ENCODE measurements around the gene TESPA1. TPM values are rescaled to one million over a fixed set of nuclear protein-coding genes. Genes with fewer than 3 reads are reported as not detected.

TESPA1 gene
- polyA plus RNA-seq, 1 donor from 2014 or later, result not detected

- H3K36me3 ChIP-seq (ENCODE audit: insufficient read depth, low read length), result no peaks in the 10 kb centered on the region
These were observed 8.7 kb upstream of the TESPA1 start for GRCh38 chr12:54993181-54993835.

GRCh38 chr12:54991991-54992375 is 7.4 kb upstream of the TESPA1 start:
- Histone ChIP-seq H3K36me3 (ENCODE audit: insufficient read depth, low read length) (no peaks in the 10 kb centered on the region), H3K4me2 (ENCODE audit: low read length) (no peak overlapping the region), H3K9me3 (ENCODE audit: low read length) (no peaks in the 10 kb centered on the region), H3K27ac (ENCODE audit: low read length) (no peak overlapping the region), H4K20me1 (ENCODE audit: insufficient read depth) (no peaks in the 10 kb centered on the region), H3K9me2 (ENCODE audit: insufficient read depth, low read length) (no peaks in the 10 kb centered on the region), H3K27me3 (ENCODE audit: insufficient read depth, low read depth, low read length) (no peaks in the 10 kb centered on the region), H3K79me2 (replicated peaks; ENCODE audit: insufficient read depth, low read length) (no peaks in the 10 kb centered on the region), H3K9ac (ENCODE audit: low read length) (no peak overlapping the region), H2AFZ (ENCODE audit: low read depth, low read length) (no peak overlapping the region), H3F3A (ENCODE audit: insufficient read depth, low read length, poor library complexity, severe bottlenecking) (no peaks in the 10 kb centered on the region), H3K4me3 (ENCODE audit: low read length) (no peak overlapping the region)
- TF ChIP-seq RAD21 (conservative IDR thresholded peaks at IDR 0.05) (no peak), POLR2AphosphoS5 (IDR thresholded peaks at IDR 0.05) (no peak), CTCF (IDR thresholded peaks at IDR 0.05; ENCODE audit: poor library complexity, severe bottlenecking) (no peak), EP300 (conservative IDR thresholded peaks at IDR 0.05; ENCODE audit: poor library complexity, severe bottlenecking) (no peak), SMC3 (conservative IDR thresholded peaks at IDR 0.05; ENCODE audit: poor library complexity) (no peak), REST (IDR thresholded peaks at IDR 0.05; ENCODE audit: borderline replicate concordance) (no peak)

More at GRCh38 chr12:54993181-54993835, 8.7 kb upstream of the TESPA1 start:
- H3K9me3 ChIP-seq (ENCODE audit: low read length), result no peaks in the 10 kb centered on the region
- H3K4me3 ChIP-seq (ENCODE audit: low read length), result no peak overlapping the region
- no peak overlapping the region for H3K4me2 ChIP-seq (ENCODE audit: low read length)
- no peaks in the 10 kb centered on the region for H3K79me2 ChIP-seq (replicated peaks; ENCODE audit: insufficient read depth, low read length)
- H3F3A ChIP-seq (ENCODE audit: insufficient read depth, low read length, poor library complexity, severe bottlenecking), result no peaks in the 10 kb centered on the region
- H3K27ac ChIP-seq (ENCODE audit: low read length), result no peak overlapping the region
- H4K20me1 ChIP-seq (ENCODE audit: insufficient read depth), result no peaks in the 10 kb centered on the region
- TF ChIP-seq RAD21 (conservative IDR thresholded peaks at IDR 0.05) (peak; percentile 92), POLR2AphosphoS5 (IDR thresholded peaks at IDR 0.05) (no peak), EZH2 (IDR thresholded peaks at IDR 0.05; ENCODE audit: borderline replicate concordance, insufficient read depth, low read length, poor library complexity, severe bottlenecking) (no peak), REST (IDR thresholded peaks at IDR 0.05; ENCODE audit: borderline replicate concordance) (no peak), MXI1 (conservative IDR thresholded peaks at IDR 0.05; ENCODE audit: poor library complexity, severe bottlenecking) (no peak), CTCF (IDR thresholded peaks at IDR 0.05; ENCODE audit: poor library complexity, severe bottlenecking) (peak; percentile 95), EP300 (conservative IDR thresholded peaks at IDR 0.05; ENCODE audit: poor library complexity, severe bottlenecking) (no peak), TAF1 (IDR thresholded peaks at IDR 0.05; ENCODE audit: low read depth) (no peak), SMC3 (conservative IDR thresholded peaks at IDR 0.05; ENCODE audit: poor library complexity) (peak; percentile 98)
- H3K27me3 ChIP-seq (ENCODE audit: insufficient read depth, low read depth, low read length), result no peaks in the 10 kb centered on the region
- no peak overlapping the region for H3K9ac ChIP-seq (ENCODE audit: low read length)
- H3K9me2 ChIP-seq (ENCODE audit: insufficient read depth, low read length), result no peaks in the 10 kb centered on the region
- H2AFZ ChIP-seq (ENCODE audit: low read depth, low read length), result no peak overlapping the region

Measured in neural cell (in vitro differentiated cells).